ENCODE data around the gene GNAQ.

Gene GNAQ

GRCh38 chr9:77744841-77745430, 286.7 kb downstream of the GNAQ start:
- no peak for DNase-seq (ENCODE audit: low read depth, low spot score)
- H3K4me3 ChIP-seq (ENCODE audit: low read depth, low read length) = no peak overlapping the region
- TF ChIP-seq, protein P1, sequence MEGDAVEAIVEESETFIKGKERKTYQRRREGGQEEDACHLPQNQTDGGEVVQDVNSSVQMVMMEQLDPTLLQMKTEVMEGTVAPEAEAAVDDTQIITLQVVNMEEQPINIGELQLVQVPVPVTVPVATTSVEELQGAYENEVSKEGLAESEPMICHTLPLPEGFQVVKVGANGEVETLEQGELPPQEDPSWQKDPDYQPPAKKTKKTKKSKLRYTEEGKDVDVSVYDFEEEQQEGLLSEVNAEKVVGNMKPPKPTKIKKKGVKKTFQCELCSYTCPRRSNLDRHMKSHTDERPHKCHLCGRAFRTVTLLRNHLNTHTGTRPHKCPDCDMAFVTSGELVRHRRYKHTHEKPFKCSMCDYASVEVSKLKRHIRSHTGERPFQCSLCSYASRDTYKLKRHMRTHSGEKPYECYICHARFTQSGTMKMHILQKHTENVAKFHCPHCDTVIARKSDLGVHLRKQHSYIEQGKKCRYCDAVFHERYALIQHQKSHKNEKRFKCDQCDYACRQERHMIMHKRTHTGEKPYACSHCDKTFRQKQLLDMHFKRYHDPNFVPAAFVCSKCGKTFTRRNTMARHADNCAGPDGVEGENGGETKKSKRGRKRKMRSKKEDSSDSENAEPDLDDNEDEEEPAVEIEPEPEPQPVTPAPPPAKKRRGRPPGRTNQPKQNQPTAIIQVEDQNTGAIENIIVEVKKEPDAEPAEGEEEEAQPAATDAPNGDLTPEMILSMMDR (IDR thresholded peaks at IDR 0.05; ENCODE audit: insufficient read depth, low read length, missing control alignments) = no peak
- ChIA-PET POLR2A (no interaction called here), CTCF (interaction anchor here (1.4 to 1.9 kb wide), 2 partner anchors 288 to 311 kb away, joined by 4 to 8 read pairs; no protein-coding TSS in a partner anchor)

- ChIA-PET CTCF (interaction anchor here (0.5 to 1.9 kb wide), 5 partner anchors 8 to 286 kb away, joined by 3 to 8 read pairs (median 4); no protein-coding TSS in a partner anchor), POLR2A (no interaction called here)
- H3K4me3 ChIP-seq (ENCODE audit: low read depth, low read length) = no peak overlapping the region
- TF ChIP-seq, protein P1 (IDR thresholded peaks at IDR 0.05; ENCODE audit: insufficient read depth, low read length, missing control alignments) = no peak
- peak; percentile 49 for DNase-seq (ENCODE audit: low read depth, low spot score)
Observed at GRCh38 chr9:77743386-77743785, 288.2 kb downstream of the GNAQ start.

GRCh38 chr9:77738932-77739331, 292.7 kb downstream of the GNAQ start:
- ChIA-PET POLR2A (no interaction called here), CTCF (interaction anchor here (1.0 to 1.3 kb wide), 5 partner anchors 9 to 306 kb away, joined by 3 to 5 read pairs (median 4); no protein-coding TSS in a partner anchor)
- DNase-seq (ENCODE audit: low read depth, low spot score) = no peak
- no peak overlapping the region for H3K4me3 ChIP-seq (ENCODE audit: low read depth, low read length)
- TF ChIP-seq, protein P1 (IDR thresholded peaks at IDR 0.05; ENCODE audit: insufficient read depth, low read length, missing control alignments) = no peak

- CTCF ChIA-PET = interaction anchor here (0.8 to 1.2 kb wide), 2 partner anchors 17 to 28 kb away, joined by 3 to 4 read pairs; no protein-coding TSS in a partner anchor
- H3K4me3 ChIP-seq (ENCODE audit: low read depth, low read length) = no peak overlapping the region
- no peak for DNase-seq (ENCODE audit: low read depth, low spot score)
- TF ChIP-seq, protein P1 (IDR thresholded peaks at IDR 0.05; ENCODE audit: insufficient read depth, low read length, missing control alignments) = no peak
- POLR2A ChIA-PET = no interaction called here
Observed at GRCh38 chr9:77735494-77735893, 296.1 kb downstream of the GNAQ start.

DNA sequence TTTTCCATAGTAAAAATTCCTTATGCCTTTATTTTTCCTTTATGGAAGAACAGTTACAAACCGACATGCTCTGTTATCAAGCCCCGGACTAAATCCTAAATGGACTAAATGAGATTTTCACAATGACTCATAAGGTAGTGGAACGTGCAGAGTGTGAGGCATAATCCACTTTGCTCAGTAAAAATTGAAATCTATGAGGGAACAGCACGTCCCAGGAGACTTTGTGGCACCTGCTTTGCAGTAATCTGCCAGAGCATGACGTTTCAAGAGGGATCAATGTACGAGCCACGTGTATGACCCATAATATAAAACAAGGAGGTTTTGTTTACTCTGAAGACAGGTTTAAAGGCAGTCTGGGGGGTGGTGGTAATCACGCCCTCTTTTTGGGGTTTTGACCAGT, 299.7 kb downstream of the GNAQ start:
- POLR2A ChIA-PET = no interaction called here
- CTCF ChIA-PET = no interaction called here
- no peak for DNase-seq (ENCODE audit: low read depth, low spot score)
- TF ChIP-seq, protein P1 (IDR thresholded peaks at IDR 0.05; ENCODE audit: insufficient read depth, low read length, missing control alignments) = no peak
- H3K4me3 ChIP-seq (ENCODE audit: low read depth, low read length) = no peak overlapping the region

DNA sequence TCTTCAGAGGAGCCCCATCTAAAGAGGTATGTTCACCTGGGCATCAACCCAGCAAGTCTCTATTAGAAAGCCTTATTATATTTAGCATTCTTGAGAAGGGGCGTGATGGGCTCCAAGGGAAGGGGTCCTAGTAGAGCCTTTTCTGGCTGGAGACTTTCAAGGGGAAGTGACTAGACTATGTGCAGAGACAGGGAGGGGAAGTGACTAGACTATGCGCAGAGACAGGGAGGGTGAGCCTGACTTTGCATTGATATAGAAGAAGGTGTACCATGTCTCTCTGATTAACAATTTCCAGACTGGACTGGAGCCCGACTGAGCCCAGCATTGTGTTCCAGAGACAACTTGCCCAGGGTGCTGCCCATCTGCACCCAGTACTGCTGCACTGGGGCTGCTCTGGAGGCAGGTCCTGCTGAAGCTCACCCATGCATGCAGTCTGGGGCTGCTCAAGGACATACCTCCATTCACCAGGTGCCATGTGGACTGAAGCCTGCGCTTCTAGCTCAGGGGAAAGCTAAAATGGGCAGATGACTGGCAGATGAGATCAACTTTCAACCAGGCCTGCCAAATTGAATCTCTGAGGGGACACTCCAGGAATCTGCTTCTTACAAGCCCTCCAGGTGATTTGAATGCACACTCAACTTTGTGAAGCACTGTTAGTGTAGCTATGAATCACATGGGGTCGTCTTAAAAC, 300.5 kb downstream of the GNAQ start:
- TF ChIP-seq, protein P1 (IDR thresholded peaks at IDR 0.05; ENCODE audit: insufficient read depth, low read length, missing control alignments) = no peak
- ChIA-PET POLR2A (no interaction called here), CTCF (interaction anchor here (0.9 kb wide), 1 partner anchor 12 kb away, joined by 4 read pairs; no protein-coding TSS in a partner anchor)
- DNase-seq (ENCODE audit: low read depth, low spot score) = no peak
- no peak overlapping the region for H3K4me3 ChIP-seq (ENCODE audit: low read depth, low read length)

All from AG04449 (cell line).